Endodermal cell (in vitro differentiated cells): Measurements from ENCODE around the gene DSC3. TPM values are rescaled to one million over a fixed set of nuclear protein-coding genes. Genes with fewer than 3 reads are reported as not detected.

Source experiments
- DNase-seq: peaks from one replicate; pipeline ENCODE4 v3.0.0-alpha.2; 2017
- H3K27ac ChIP-seq: 2 replicates; pipeline ENCODE4 v1.5.1; 2013; ENCODE audit warnings: mild to moderate bottlenecking, low read depth, low read length, moderate library complexity
- H3K27me3 ChIP-seq: 2 replicates; pipeline ENCODE4 v1.6.1; 2013; ENCODE audit warnings: mild to moderate bottlenecking, low read length, moderate library complexity; ENCODE audit not compliant: insufficient read depth, control insufficient read depth, poor library complexity, severe bottlenecking
- H3K36me3 ChIP-seq: 2 replicates; pipeline ENCODE4 v1.7.0; 2013; ENCODE audit warnings: mild to moderate bottlenecking, low read length, moderate library complexity; ENCODE audit not compliant: control insufficient read depth, insufficient read depth
- H3K4me1 ChIP-seq: one replicate; pipeline ENCODE4 v1.7.0; 2013; ENCODE audit warnings: low read length; ENCODE audit not compliant: control insufficient read depth, insufficient read depth
- H3K4me3 ChIP-seq: 2 replicates; pipeline ENCODE4 v1.5.1; 2013; ENCODE audit warnings: mild to moderate bottlenecking, low read length, moderate library complexity
- H3K9ac ChIP-seq: 2 replicates; pipeline ENCODE4 v1.6.1; 2013; ENCODE audit warnings: mild to moderate bottlenecking, low read length, moderate library complexity; ENCODE audit not compliant: poor library complexity, severe bottlenecking; ENCODE audit errors: extremely low read depth
- H3K9me3 ChIP-seq: 2 replicates; pipeline ENCODE4 v1.6.1; 2013; ENCODE audit warnings: mild to moderate bottlenecking, low read length, moderate library complexity; ENCODE audit not compliant: control insufficient read depth
- H3K27ac Mint-ChIP-seq: 2 replicates; pipeline ENCODE4 v1.8.0; 2020; ENCODE audit warnings: mixed read lengths
- H3K27me3 Mint-ChIP-seq: 2 replicates; pipeline ENCODE4 v1.8.0; 2021; ENCODE audit warnings: mild to moderate bottlenecking, mixed read lengths; ENCODE audit not compliant: insufficient read depth
- H3K36me3 Mint-ChIP-seq: 2 replicates; pipeline ENCODE4 v1.8.0; 2020; ENCODE audit warnings: low read depth, mixed read lengths
- H3K4me1 Mint-ChIP-seq: 2 replicates; pipeline ENCODE4 v1.8.0; 2020; ENCODE audit warnings: mixed read lengths
- H3K4me3 Mint-ChIP-seq: 2 replicates; pipeline ENCODE4 v1.8.0; 2020; ENCODE audit warnings: mild to moderate bottlenecking, moderate library complexity, mixed read lengths
- H3K9me3 Mint-ChIP-seq: 2 replicates; pipeline ENCODE4 v1.8.0; 2020; ENCODE audit warnings: mild to moderate bottlenecking, mixed read lengths
- CTCF ChIP-seq: fragments of 200-600 bp; sonication (generic); conservative IDR thresholded peaks from 2 replicates; pipeline ENCODE4 v1.5.0; 2021; ENCODE audit warnings: antibody characterized with exemption, mild to moderate bottlenecking
- WGBS, 2 experiments: methylation state at CpG; one replicate each; pipeline versions ENCODE4 v1.1.5 to v1.1.7; 2013; ENCODE audit warnings: missing lambda C conversion rate in 2 of 2, mixed read lengths in 1 of 2; ENCODE audit not compliant: insufficient coverage in 1 of 2, insufficient read length in 1 of 2; 5-methylcytosine and 5-hydroxymethylcytosine counted together
- total RNA-seq, 2 donors: library from RNA; stranded (reverse); fragmentation: NEBNext Ultra II Directional in 1 of 2; extraction: Animal tissue kit (Norgen Biotek cat#: 25700) in 1 of 2; gene quantifications; 2 replicates in 1 of 2; 3 replicates in 1 of 2; pipeline ENCODE4 v1.2.1, GENCODE V29; 2021

The DSC3 gene
- total RNA-seq, 2 donors from 2014 or later, result 0.26 to 0.53 TPM

GRCh38 chr18:30957066-30957465 is 85.5 kb downstream of the DSC3 start:
- Histone ChIP-seq H3K4me1 (no peaks in the 10 kb centered on the region), H3K9ac (no peak overlapping the region), H3K4me3 (no peak overlapping the region), H3K27ac (no peak overlapping the region), H3K36me3 (no peaks in the 10 kb centered on the region), H3K27me3 (no peaks in the 10 kb centered on the region), H3K9me3 (no peaks in the 10 kb centered on the region)
- DNase-seq, result no peak
- H3K27ac Mint-ChIP-seq, result no peak overlapping the region
- no peaks in the 10 kb centered on the region for H3K36me3 Mint-ChIP-seq
- TF ChIP-seq CTCF, result no peak
- H3K9me3 Mint-ChIP-seq, result peaks cover 4% of the 10 kb centered on the region
- H3K27me3 Mint-ChIP-seq, result peaks cover 2% of the 10 kb centered on the region
- no peak overlapping the region for H3K4me3 Mint-ChIP-seq
- WGBS, 2 experiments, result 84% methylated on average over 2 of the region's 2 CpGs; no CpG with 5 or more reads in 1 of the 2 experiments
- H3K4me1 Mint-ChIP-seq, result peaks cover 2% of the 10 kb centered on the region

- Histone ChIP-seq H3K9me3 (no peaks in the 10 kb centered on the region), H3K27ac (no peak overlapping the region), H3K36me3 (no peaks in the 10 kb centered on the region), H3K9ac (no peak overlapping the region), H3K27me3 (no peaks in the 10 kb centered on the region), H3K4me1 (peaks cover 2% of the 10 kb centered on the region), H3K4me3 (no peak overlapping the region)
- TF ChIP-seq CTCF, result no peak
- Mint-ChIP-seq H3K27me3 (peaks cover under 1% of the 10 kb centered on the region), H3K4me3 (no peak overlapping the region), H3K9me3 (no peaks in the 10 kb centered on the region), H3K4me1 (peaks cover 2% of the 10 kb centered on the region), H3K27ac (no peak overlapping the region), H3K36me3 (no peaks in the 10 kb centered on the region)
- 92 to 96% methylated on average over 2 to 3 of the region's 3 CpGs for WGBS, 2 experiments
- DNase-seq, result no peak
Observed at GRCh38 chr18:30954262-30954661, 88.3 kb downstream of the DSC3 start.

GRCh38 chr18:30945761-30946160 is 96.8 kb downstream of the DSC3 start:
- DNase-seq, result no peak
- Mint-ChIP-seq H3K9me3 (peaks cover 11% of the 10 kb centered on the region), H3K36me3 (no peaks in the 10 kb centered on the region), H3K27me3 (no peaks in the 10 kb centered on the region), H3K4me3 (no peak overlapping the region), H3K4me1 (peaks cover 2% of the 10 kb centered on the region), H3K27ac (no peak overlapping the region)
- WGBS, 2 experiments, result 95 to 100% methylated on average over 3 to 8 of the region's 8 CpGs
- no peak overlapping the region for H3K27ac ChIP-seq
- peaks cover 5% of the 10 kb centered on the region for H3K9me3 ChIP-seq
- TF ChIP-seq CTCF, result no peak
- no peak overlapping the region for H3K9ac ChIP-seq
- no peak overlapping the region for H3K4me3 ChIP-seq
- no peaks in the 10 kb centered on the region for H3K36me3 ChIP-seq
- H3K27me3 ChIP-seq, result no peaks in the 10 kb centered on the region
- peaks cover 2% of the 10 kb centered on the region for H3K4me1 ChIP-seq
